Middle frontal gyrus (tissue), 1 donor: Measurements from ENCODE around the gene MYH3.
"Not testable (repeated sequence)": the region's sequence is repeated elsewhere in the genome, so short reads cannot be mapped to it uniquely, and the experiment has no call there.

Experiments used
- DNase-seq: peaks from one replicate; pipeline ENCODE4 v3.0.0-alpha.2; 2015; ENCODE audit warnings: low spot score; ENCODE audit errors: extremely low spot score

The MYH3 gene

GRCh38 chr17:10657148-10657547, at the start of gene MYH3:
Gene MYH3 (minus strand): TSS chr17:10657309. CDS start chr17:10655064, 2,245 bp downstream.
- DNase-seq = no peak

GRCh38 chr17:10705727-10706126, 48.6 kb upstream of the MYH3 start:
- DNase-seq = no peak

- no peak for DNase-seq
These were observed 45.5 kb upstream of the MYH3 start for GRCh38 chr17:10702574-10702973.

DNA sequence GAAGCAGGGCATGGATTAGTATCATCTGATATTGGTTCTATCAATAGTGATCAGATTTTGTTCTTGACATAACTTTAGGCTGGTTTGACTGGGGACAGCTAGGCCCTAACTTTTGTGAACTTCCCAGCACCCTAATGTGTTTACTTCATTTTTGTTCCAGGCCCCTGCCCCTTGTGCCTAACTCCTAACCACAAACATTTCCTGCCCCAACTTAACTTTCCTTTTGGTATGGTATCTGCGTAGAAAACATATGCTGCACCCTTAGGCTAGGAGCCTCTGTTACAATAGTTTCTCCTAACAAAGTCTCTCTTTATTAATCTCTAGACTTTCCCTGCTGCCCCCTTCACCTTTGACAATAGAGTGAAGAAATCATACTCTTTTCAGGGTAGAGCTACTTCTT, 42.7 kb upstream of the MYH3 start:
- DNase-seq = no peak

DNA sequence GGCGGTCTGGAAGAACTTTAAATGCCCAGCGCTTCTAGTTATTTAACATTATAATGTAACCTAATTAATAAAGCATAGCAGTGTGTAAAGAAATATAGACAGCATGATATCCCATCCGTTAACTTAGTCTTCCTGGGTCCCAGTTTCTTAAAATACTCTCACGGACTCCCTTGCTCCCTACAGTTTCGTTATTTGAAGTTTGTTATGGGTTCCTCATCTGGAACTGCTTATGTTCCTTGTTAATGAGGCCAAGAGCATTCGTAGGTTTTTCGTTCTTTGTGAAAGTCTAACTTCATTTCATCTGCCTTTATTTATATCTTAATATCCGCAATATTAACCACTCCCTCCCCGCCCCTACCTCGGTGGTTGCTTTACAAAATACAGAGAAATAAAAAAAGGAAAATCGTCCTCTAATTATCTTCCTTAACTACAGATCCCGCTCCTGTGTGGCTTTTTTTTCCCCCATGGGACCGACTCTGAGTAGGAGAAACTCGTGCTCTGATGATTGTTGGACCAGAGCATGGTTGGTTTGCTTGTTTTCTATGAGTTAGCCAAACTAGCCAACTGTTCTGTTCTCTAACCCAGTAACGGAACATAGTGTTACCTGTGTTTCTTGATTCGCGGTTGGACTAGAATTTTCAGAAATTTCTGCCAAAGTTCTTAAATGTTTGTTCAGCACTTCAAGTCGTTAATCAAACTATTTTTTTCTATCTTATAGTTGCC, 41.1 kb upstream of the MYH3 start:
- no peak for DNase-seq

- peak; percentile 92 for DNase-seq
These were observed 40.3 kb upstream of the MYH3 start, which contains the start of the genes ADPRM and SCO1 for GRCh38 chr17:10697092-10698081. Gene ADPRM (plus strand): TSS chr17:10697594. CDS start chr17:10704927, 7,333 bp downstream. Gene SCO1 (minus strand): TSS chr17:10697533. CDS start chr17:10697507, 26 bp downstream.

DNA sequence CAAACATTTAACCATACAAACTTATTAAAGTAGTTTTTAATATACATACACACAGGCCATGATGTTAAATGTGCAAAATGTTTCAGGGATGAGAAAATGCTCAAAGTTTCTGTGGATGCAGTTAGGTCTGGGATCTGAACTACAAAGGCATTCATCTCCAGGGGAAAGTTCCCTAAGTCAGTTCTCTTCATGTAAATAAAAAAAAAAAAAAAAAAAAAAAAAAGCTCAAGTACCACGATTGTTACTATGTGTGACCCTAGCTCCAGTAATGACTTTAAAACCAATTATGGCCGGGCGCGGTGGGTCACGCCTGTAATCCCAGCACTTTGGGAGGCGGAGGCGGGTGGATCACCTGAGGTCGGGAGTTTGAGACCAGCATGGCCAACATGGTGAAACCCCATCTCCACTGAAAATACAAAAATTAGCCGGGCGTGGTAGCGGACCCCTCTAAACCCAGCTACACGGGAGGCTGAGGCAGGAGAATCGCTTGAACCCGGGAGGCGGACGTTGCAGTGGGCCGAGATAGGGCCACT, 38.8 kb upstream of the MYH3 start:
- DNase-seq = not testable (repeated sequence)

GRCh38 chr17:10687499-10687898, 30.4 kb upstream of the MYH3 start:
- DNase-seq = no peak

DNA sequence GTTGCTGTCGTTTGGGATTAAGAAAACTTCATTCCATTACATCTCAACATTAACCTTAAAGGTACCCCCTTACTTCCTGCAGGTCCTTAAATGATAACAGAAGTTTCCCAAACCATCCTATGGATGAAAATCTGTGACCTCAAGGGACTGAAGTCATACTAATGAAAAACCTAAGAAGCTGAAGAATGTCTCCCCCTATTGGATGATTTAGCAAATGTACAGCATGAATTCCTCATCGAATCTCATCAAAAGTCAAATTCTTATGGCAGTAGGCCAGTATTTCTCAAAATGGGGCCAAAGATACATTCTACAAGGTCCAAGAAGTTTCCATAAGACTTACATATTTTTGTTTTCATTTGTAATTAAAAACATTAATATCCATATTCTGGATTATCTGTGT, 26.7 kb upstream of the MYH3 start:
- no peak for DNase-seq

DNA sequence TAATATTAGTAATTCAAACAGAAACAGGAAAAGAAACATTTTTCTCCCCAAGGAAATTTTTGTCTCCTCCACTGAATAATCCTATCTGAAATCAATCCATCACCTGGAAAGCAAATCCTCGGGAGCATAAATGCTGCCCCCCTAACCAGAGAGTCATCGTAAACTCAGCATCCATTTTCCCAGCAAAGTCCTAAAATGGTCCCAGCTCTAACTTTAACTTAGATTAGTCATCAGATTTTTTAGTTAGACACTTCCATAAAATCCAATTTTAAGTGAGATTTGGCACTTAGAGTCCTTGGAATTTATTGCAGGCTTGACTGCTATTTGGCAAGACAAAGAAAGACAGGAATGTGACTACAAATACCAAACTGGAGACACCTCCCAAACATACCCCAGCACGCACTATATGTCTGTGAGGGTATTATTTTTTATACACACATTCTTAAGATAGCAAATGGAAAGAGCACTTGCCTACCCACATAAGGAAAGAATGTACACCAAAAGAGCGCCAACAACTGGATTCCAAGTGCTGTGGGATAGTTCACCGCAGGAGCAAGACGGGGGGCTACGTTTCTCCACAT, 24.8 kb upstream of the MYH3 start:
- no peak for DNase-seq

- no peak for DNase-seq
These were observed 17.6 kb upstream of the MYH3 start for GRCh38 chr17:10674704-10675103.

- no peak for DNase-seq
These were observed 16.2 kb upstream of the MYH3 start for GRCh38 chr17:10673312-10673711.

GRCh38 chr17:10668775-10669174, 11.7 kb upstream of the MYH3 start:
- DNase-seq = no peak

GRCh38 chr17:10666906-10667305, 9.8 kb upstream of the MYH3 start:
- DNase-seq = no peak

DNA sequence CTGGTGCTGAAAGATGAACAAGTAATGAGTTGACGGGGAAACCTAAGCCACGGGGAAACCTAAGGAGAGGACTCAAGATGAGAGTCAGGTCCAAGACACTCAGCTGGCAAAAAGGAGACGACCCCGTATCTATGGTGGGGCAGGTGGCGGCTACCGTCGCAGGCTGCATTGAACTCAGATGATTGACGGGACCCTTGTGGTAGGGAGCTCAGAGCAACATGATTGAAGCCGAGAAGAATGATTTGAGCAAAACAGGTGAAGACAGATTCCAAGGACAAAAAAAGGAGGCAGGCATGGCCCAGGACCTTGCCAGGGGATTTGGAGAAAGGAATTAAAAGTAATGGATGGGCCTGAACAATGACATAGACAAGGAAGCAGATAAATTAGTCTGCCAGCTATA, 7.5 kb upstream of the MYH3 start:
- DNase-seq = no peak

- DNase-seq = no peak
These were observed 6.1 kb upstream of the MYH3 start for GRCh38 chr17:10663231-10663630.

DNA sequence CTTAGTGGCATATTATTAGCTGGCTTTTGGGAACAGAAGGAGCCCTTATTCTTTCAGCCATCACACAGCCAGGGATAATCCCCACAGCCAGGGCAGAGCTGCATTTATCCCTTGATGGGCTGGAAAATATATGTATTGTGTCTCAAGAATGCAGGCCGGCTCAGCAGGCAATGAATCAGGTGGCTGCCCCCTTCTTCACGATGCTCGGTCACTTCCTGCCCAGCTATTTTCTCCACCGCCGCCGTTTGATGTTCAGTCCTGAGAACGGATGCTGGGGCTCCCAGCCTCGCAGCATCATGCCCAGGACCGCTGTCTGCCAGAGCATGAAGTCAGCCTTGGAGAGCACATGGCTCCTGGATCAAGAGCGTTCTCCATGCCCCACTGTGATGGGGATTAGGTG, 4.3 kb upstream of the MYH3 start:
- no peak for DNase-seq

DNA sequence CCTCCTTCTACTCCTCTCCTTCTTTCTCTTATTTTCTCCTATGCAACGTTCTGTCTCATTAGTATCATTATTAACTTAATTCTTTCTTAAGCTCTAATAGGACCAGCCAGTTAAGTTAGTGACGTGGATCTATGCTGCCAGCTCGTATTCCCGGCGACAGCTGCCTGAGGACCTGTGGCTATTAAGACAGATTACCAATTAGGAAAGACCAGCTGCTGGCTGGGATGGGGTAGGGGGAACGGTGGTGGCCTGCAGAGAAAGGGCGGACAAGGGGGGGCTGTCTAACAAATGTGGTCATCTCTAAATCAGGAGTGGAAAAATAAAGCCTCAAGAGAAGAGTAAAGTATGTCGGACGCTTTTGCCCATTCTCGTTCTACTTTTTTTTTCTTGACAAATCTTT, 770 bp upstream of the MYH3 start:
- DNase-seq = no peak

DNA sequence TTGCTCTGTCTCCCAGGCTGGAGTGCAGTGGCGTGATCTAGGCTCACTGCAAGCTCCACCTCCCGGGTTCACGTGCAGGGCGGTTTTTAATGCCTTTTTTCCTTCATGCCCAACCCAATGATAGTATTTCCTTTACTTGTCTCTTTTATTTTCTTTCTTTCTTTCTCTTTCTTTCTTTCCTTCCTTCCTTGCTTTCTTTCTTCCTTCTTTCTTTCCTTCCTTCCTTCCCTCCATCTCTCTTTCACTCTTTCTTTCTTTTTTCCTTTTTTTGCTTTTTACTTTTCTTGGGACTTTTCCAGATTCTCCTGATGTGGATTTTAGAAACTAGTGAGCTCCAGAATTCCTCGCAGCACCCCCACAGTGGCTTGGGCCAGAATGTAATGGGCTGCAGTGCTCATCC, 3.1 kb downstream of the MYH3 start:
- no peak for DNase-seq

DNA sequence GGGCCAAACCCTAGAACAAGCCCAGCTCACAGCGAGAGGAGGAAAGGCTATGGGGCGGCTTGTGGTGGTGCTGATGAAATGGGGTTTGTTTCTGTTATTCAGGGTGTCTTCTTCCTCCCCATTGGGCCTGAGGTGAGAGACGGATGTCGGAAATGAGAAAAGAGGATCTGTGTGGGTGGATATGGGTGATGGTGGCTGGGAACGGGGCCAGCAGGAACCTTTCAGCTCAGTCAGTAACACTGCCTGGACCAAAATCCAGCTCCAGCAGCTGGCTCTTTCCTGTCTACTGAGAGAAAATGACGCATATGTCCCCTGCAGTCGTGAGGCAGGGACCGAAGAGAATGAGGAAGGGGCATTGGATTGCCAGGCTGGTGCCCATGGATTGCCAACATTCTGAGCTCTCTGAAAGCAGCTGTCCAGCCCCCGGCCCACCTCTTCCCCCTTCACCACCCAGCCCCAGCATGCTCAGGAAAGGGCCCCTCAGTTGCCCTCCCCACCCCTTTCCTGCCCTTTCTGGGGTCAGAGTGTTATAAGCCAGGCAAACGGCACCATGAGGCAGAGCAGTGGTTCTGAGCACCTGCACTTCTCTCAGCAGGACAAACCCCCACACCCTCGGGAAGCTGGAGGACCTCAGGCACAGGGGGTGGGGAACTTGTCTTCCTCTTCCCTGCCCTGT, 4.0 kb downstream of the MYH3 start:
- DNase-seq = no peak

DNA sequence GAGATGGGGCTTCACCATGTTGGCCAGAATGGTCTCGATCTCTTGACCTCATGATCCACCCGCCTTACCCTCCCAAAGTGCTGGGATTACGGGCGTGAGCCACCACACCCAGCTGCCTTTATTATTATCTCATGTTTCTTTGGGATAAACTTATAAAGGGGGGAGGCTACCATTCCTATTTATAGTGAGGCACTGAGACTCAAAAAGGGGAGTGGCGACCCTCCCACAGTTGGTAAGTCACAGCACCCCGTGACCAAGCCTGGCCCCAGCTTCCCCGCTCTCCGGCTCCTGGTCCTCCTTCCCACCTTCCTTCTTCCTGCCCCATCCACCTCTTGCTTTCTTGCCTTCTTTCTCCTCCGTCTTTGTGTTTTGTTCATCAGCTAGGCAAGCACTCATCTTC, 5.2 kb downstream of the MYH3 start:
- DNase-seq = no peak
